Adipose tissue (tissue), 3 donors: ENCODE data around the gene ARCN1. TPM values are rescaled to one million over a fixed set of nuclear protein-coding genes. Genes with fewer than 3 reads are reported as not detected.
"Not testable (repeated sequence)": the region's sequence is repeated elsewhere in the genome, so short reads cannot be mapped to it uniquely, and the experiment has no call there.

ENCODE experiments used
- H3K27ac ChIP-seq: one replicate; pipeline ENCODE4 v1.5.1; 2013; ENCODE audit warnings: low read depth, low read length
- WGBS, 3 donors: extraction: QIAGEN DNeasy Blood & Tissue Kit; methylation state at CpG; one replicate each; pipeline ENCODE4 v1.1.7; 2013; 5-methylcytosine and 5-hydroxymethylcytosine counted together
- polyA plus RNA-seq, 3 donors: library from polyadenylated mRNA; stranded (reverse); fragments of 200-250 nt; gene quantifications; one replicate each; pipeline ENCODE4 v1.2.3, GENCODE V29; 2013
- donor health status: healthy with polysubstance abuse.
- donor health status: Bipolar disorder and iron deficiency.
- donor health status: healthy.

ARCN1 gene
- polyA plus RNA-seq, 3 donors, result 73.5 to 82.1 (median 73.9) TPM

GRCh38 chr11:118596224-118597146 is 24.3 kb downstream of the ARCN1 start:
- WGBS, 3 donors, result 86 to 88% (median 86%) methylated on average over 16 of the region's 16 CpGs
- no peak overlapping the region for H3K27ac ChIP-seq

- WGBS, 3 donors, result 77 to 93% (median 89%) methylated on average over 9 of the region's 9 CpGs
- H3K27ac ChIP-seq, result no peak overlapping the region
Measured at GRCh38 chr11:118597556-118597955, 25.3 kb downstream of the ARCN1 start.

GRCh38 chr11:118602331-118602730 is 30.1 kb downstream of the ARCN1 start:
- H3K27ac ChIP-seq, result no peak overlapping the region

GRCh38 chr11:118603709-118604108 is 31.5 kb downstream of the ARCN1 start:
- WGBS, 3 donors, result 53 to 86% (median 75%) methylated on average over 8 of the region's 8 CpGs
- H3K27ac ChIP-seq, result not testable (repeated sequence)

More at GRCh38 chr11:118602331-118602730, 30.1 kb downstream of the ARCN1 start:
- 49 to 74% (median 58%) methylated on average over 3 of the region's 3 CpGs for WGBS, 3 donors

GRCh38 chr11:118604566-118604965 is 32.4 kb downstream of the ARCN1 start:
- WGBS, 3 donors, result 55 to 70% (median 62%) methylated on average over 3 of the region's 3 CpGs

GRCh38 chr11:118605116-118605867 is 33.1 kb downstream of the ARCN1 start:
- 30 to 50% (median 32%) methylated on average over 10 of the region's 10 CpGs for WGBS, 3 donors

More at GRCh38 chr11:118604566-118604965, 32.4 kb downstream of the ARCN1 start:
- peak overlapping the region; percentile 7 for H3K27ac ChIP-seq

GRCh38 chr11:118606157-118606843 is 34.1 kb downstream of the ARCN1 start:
- WGBS, 3 donors, result 57 to 68% (median 61%) methylated on average over 7 of the region's 7 CpGs
- peak overlapping the region; percentile 66 for H3K27ac ChIP-seq

More at GRCh38 chr11:118605116-118605867, 33.1 kb downstream of the ARCN1 start:
- H3K27ac ChIP-seq, result no peak overlapping the region

GRCh38 chr11:118606844-118607228 is 34.6 kb downstream of the ARCN1 start:
- WGBS, 3 donors, result 58 to 70% (median 69%) methylated on average over 7 of the region's 7 CpGs
- peak overlapping the region; percentile 21 for H3K27ac ChIP-seq

- peak within 1 kb of the TSS; percentile 71 for H3K27ac ChIP-seq
- 0 to 1% (median 1%) methylated on average over 64 to 71 of the region's 72 CpGs for WGBS, 3 donors
Measured at GRCh38 chr11:118607401-118608359, 35.5 kb downstream of the ARCN1 start, which contains the start of gene PHLDB1. Gene PHLDB1 (plus strand): TSS chr11:118607615. CDS start chr11:118613837, 6,222 bp downstream.

- WGBS, 3 donors, result 9 to 25% (median 10%) methylated on average over 48 to 69 of the region's 69 CpGs
- H3K27ac ChIP-seq, result peak overlapping the region; percentile 71
Measured at GRCh38 chr11:118608360-118609227, 36.4 kb downstream of the ARCN1 start.

GRCh38 chr11:118609380-118610224 is 37.4 kb downstream of the ARCN1 start:
- WGBS, 3 donors, result 5 to 52% (median 7%) methylated on average over 50 to 57 of the region's 57 CpGs
- H3K27ac ChIP-seq, result no peak overlapping the region

- WGBS, 3 donors, result 6 to 56% (median 8%) methylated on average over 40 to 42 of the region's 42 CpGs
- H3K27ac ChIP-seq, result no peak overlapping the region
Measured at GRCh38 chr11:118610225-118610772, 38.1 kb downstream of the ARCN1 start.

GRCh38 chr11:118610773-118611432 is 38.7 kb downstream of the ARCN1 start:
- no peak overlapping the region for H3K27ac ChIP-seq
- 4 to 5% (median 5%) methylated on average over 44 to 54 of the region's 54 CpGs for WGBS, 3 donors

- 63 to 71% (median 67%) methylated on average over 19 of the region's 19 CpGs for WGBS, 3 donors
- H3K27ac ChIP-seq, result not testable (repeated sequence)
Measured at GRCh38 chr11:118611433-118611795, 39.2 kb downstream of the ARCN1 start.

GRCh38 chr11:118612378-118612777 is 40.2 kb downstream of the ARCN1 start:
- H3K27ac ChIP-seq, result no peak overlapping the region
- WGBS, 3 donors, result 18 to 51% (median 21%) methylated on average over 7 of the region's 7 CpGs
